K562 (cell line): ENCODE results near the gene RDH5.

Source experiments
- CTCF ChIP-seq, 3 experiments: IDR thresholded peaks in 2 of 3; conservative IDR thresholded peaks in 1 of 3; 2 replicates each; pipeline ENCODE4 v1.5.1; 2011 to 2012; ENCODE audit warnings: low read length in 3 of 3, mild to moderate bottlenecking in 3 of 3, control low read depth in 2 of 3, improper control_type of control experiment in 1 of 3, inconsistent platforms in 1 of 3, low read depth in 1 of 3, mixed read lengths in 1 of 3, moderate library complexity in 1 of 3; ENCODE audit not compliant: insufficient read depth in 2 of 3
- GABPB2 ChIP-seq: fragments of 250-450 bp; sonication (Bioruptor Pico); conservative IDR thresholded peaks from 2 replicates; pipeline ENCODE4 v1.5.1; 2021; ENCODE audit warnings: mild to moderate bottlenecking
- KLF10 ChIP-seq: fragments of 250-450 bp; sonication (Bioruptor Pico); IDR thresholded peaks from 2 replicates; pipeline ENCODE4 v1.6.1; 2021; ENCODE audit warnings: matching md5 sums
- LARP7 ChIP-seq: fragments of 450-650 bp; IDR thresholded peaks from 2 replicates; pipeline ENCODE4 v1.6.1; 2016
- MAFK ChIP-seq: IDR thresholded peaks from 2 replicates; pipeline ENCODE4 v1.6.1; 2011; ENCODE audit warnings: low read length, improper control_type of control experiment
- MAX ChIP-seq: sonication (generic); formaldehyde crosslinking; IDR thresholded peaks from 2 replicates; pipeline ENCODE4 v1.9.0; 2022; ENCODE audit warnings: mild to moderate bottlenecking, missing genetic modification reagents
- NRF1 ChIP-seq, 2 experiments: fragments of 450-650 bp; IDR thresholded peaks in 1 of 2; conservative IDR thresholded peaks in 1 of 2; 2 replicates each; pipeline ENCODE4 v1.6.1; 2014; ENCODE audit warnings: mild to moderate bottlenecking in 2 of 2
- PHF8 ChIP-seq: fragments of 200-600 bp; sonication (generic); IDR thresholded peaks from 2 replicates; pipeline ENCODE4 v1.6.1; 2012; ENCODE audit warnings: mixed run types, mild to moderate bottlenecking, inconsistent platforms, low read length, moderate library complexity, borderline replicate concordance
- POLR2A ChIP-seq: fragments of 450-650 bp; conservative IDR thresholded peaks from 2 replicates; pipeline ENCODE4 v1.6.1; 2016
- SIN3A ChIP-seq, 2 experiments: fragments of 150-350 bp in 1 of 2; IDR thresholded peaks; 2 replicates each; pipeline ENCODE4 v1.6.1; 2011 to 2016; ENCODE audit warnings: borderline replicate concordance in 2 of 2, low read depth in 2 of 2, low read length in 2 of 2, mild to moderate bottlenecking in 2 of 2, moderate library complexity in 2 of 2; ENCODE audit not compliant: control insufficient read depth in 1 of 2
- TAL1 ChIP-seq: fragments of 450-650 bp; IDR thresholded peaks from 2 replicates; pipeline ENCODE4 v1.6.1; 2016; ENCODE audit warnings: mild to moderate bottlenecking
- TCF7L2 ChIP-seq: fragments of 150-350 bp; IDR thresholded peaks from 2 replicates; pipeline ENCODE4 v1.6.1; 2016; ENCODE audit warnings: low read depth, mild to moderate bottlenecking, low read length, moderate library complexity
- ZBTB49 ChIP-seq: sonication (generic); formaldehyde crosslinking; IDR thresholded peaks from 2 replicates; pipeline ENCODE4 v1.8.0; 2022; ENCODE audit warnings: missing genetic modification reagents, mild to moderate bottlenecking, borderline replicate concordance
- ZNF174 ChIP-seq: fragments of 250-450 bp; sonication (Bioruptor Pico); IDR thresholded peaks from 2 replicates; pipeline ENCODE4 v1.4.0; 2020; ENCODE audit warnings: mild to moderate bottlenecking

GRCh38 chr12:55721601-55722213 lies 1.5 kb downstream of the RDH5 start:
- TF ChIP-seq SIN3A (IDR thresholded peaks at IDR 0.05; ENCODE audit: borderline replicate concordance in 2 of 2, control insufficient read depth in 1 of 2, low read depth in 2 of 2, low read length in 2 of 2) (no peak), TCF7L2 (no peak), ZNF174 (CRISPR knock-in tag) (no peak), MAFK (no peak), NRF1 (conservative IDR thresholded peaks at IDR 0.05 in 1 of 2, IDR thresholded peaks at IDR 0.05 in 1 of 2) (no peak), TAL1 (no peak), ZBTB49 (CRISPR knock-in tag) (no peak), POLR2A (no peak), CTCF (IDR thresholded peaks at IDR 0.05 in 2 of 3, conservative IDR thresholded peaks at IDR 0.05 in 1 of 3; ENCODE audit: insufficient read depth in 2 of 3, low read depth in 1 of 3, low read length in 3 of 3) (no peak), KLF10 (CRISPR knock-in tag) (no peak), LARP7 (no peak), PHF8 (no peak), MAX (CRISPR knock-in tag) (no peak), GABPB2 (CRISPR knock-in tag) (no peak)
